Pons (tissue), 1 donor: ENCODE measurements around the gene LPAR1.
"Not testable (repeated sequence)": the region's sequence is repeated elsewhere in the genome, so short reads cannot be mapped to it uniquely, and the experiment has no call there.

Experiments
- DNase-seq: peaks from one replicate; pipeline ENCODE4 v3.0.0-alpha.2; 2016; ENCODE audit warnings: low spot score

LPAR1 gene, protein sequence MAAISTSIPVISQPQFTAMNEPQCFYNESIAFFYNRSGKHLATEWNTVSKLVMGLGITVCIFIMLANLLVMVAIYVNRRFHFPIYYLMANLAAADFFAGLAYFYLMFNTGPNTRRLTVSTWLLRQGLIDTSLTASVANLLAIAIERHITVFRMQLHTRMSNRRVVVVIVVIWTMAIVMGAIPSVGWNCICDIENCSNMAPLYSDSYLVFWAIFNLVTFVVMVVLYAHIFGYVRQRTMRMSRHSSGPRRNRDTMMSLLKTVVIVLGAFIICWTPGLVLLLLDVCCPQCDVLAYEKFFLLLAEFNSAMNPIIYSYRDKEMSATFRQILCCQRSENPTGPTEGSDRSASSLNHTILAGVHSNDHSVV

DNA sequence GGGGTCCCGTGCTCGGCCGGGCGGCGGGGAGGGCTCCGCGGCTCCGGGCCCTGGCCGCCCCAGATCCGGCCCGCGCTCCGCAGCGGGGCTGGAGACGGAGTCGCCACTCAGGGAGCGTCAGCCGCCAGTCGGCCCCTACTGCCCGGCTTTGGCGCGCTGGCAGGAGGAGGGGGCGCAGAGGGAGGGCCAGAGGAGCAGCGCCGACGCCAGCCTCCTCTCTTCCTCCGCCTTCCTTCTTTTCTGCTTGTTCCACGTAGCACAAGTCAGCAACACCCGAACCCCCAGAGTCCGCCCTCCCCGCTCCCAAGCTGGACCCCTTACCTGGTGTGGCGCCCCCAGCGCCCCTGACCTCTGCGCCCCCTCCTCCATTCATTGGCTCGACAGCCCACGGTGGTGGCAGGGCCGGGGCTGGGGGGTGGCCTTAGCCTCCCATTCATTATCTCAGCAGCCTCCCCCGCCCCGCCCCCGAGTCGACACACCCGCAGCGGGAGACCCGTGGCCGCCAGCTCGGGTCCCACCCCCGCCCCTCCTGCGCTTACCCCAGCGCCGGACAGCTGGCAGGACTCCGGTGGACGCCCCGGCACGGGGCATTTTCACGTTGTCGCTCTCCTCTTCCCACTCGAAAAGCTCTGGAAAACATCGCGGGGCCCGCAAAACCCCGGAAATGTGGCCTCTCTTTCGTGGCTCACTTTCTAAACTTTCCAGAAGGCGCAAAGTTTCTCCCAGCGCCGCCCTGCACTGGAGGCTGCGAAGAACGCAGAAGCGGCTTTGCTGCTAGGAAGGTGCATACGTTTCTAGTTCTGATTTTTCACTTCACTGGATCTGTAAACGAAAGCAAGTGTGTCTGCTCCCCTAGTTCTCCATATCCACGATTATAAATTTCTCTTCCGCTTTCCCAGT, at the start of gene LPAR1:
Gene LPAR1 (minus strand): TSS at position 140 of the 900 bp plus-strand sequence. CDS start 66,353 bp downstream, outside the sequence.
- peak; percentile 52 for DNase-seq

DNA sequence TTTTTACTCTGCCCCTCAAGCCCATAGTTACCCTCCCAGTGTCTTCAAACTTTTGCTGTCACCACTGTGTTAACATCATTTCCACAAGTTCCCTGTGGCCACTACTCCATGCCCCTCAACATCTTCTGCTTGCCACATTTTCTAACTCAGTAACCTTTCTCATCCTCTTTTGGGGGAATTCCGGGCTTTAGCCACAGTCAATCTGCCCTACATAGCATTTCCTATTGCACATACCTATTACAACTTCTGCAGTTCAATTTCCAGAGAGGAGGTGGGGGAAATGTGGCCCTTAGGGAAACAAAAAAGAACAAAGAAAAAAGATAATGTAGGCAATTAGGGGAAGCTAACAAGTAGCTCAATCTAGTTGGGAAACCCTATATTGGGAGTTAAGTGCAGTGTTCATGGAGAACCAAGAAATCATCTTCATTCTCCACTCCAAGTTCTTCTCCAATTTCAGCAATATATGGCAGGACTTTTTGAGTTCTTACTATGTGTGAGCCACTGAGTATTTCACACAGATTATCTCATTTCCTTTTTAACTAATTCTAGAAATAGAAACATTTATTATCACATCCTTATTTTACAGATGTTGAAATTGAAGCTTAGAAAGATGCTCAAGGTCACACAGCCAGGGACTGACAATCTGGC, 40.2 kb upstream of the LPAR1 start:
- DNase-seq, result no peak

DNA sequence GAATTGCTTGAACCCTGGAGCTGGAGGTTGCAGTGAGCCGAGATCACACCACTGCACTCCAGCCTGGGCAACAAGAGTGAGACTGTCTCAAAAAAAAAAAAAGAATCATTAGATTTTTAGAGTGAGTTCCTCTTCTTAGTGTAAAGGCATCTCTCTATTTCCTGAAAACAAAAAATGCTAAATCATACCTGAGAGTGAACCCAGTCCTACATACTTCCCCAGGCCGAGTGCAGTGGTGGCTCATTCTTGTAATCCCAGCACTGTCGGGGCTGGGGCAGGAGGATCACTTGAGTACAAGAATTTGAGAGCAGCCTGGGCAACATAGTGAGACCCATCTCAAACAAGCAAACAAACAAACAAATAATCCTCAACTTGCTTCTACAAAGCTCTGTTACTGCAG, 38.2 kb upstream of the LPAR1 start:
- DNase-seq, result no peak

DNA sequence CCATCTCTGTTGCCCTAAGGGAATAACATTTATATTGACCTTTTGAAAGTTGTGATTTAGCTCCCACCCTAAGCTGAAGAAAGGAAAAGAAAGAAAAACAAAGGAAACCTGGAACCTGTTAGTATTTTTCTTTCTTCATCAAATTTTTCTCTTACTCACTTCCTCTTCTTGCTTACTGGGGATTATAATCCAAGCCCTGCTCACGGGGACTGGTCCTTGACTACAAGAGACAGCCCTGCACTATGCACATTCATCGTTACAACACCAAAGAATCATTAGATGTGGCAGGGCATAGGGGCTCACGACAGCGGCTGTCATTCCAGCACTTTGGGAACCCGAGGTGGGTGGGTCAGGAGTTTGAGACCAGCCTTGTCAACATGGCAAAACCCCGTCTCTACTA, 37.8 kb upstream of the LPAR1 start:
- DNase-seq, result no peak

DNA sequence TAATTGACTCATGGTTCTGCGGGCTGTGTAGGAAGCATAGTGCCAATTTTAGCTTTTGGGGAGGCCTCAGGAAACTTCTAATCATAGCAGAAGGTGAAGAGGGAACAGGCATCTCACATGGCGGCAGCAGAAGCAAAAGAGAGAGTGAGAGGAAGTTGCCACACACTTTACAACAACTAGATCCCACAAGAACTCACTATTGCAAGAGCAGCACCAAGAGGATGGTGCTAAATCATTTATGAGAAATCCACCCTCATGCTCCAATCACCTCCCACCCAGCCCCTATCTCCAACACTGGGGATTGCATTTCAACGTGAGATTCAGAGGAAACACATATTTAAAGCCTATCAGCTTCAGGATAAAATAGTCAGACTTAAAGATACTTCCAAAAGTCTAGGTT, 36.1 kb upstream of the LPAR1 start:
- no peak for DNase-seq

DNA sequence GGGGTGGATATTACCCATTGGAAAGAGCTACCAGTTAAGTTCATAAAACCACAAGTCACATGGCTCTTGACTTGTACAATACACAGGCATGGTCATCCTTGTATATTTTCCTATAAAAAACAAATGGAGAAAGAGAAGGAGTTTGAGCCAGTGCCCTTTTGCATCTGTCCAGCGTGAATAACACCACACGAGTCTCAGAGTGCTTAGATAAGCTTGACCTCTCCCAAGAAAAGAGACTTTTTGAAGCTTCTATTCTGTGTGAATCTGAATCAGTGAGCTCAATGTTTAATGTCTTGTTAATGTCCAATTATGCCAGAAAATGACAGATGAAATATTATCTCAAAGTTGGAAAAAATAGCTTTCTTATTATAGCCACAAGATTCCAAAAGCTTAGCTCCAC, 30.9 kb upstream of the LPAR1 start:
- DNase-seq, result no peak

DNA sequence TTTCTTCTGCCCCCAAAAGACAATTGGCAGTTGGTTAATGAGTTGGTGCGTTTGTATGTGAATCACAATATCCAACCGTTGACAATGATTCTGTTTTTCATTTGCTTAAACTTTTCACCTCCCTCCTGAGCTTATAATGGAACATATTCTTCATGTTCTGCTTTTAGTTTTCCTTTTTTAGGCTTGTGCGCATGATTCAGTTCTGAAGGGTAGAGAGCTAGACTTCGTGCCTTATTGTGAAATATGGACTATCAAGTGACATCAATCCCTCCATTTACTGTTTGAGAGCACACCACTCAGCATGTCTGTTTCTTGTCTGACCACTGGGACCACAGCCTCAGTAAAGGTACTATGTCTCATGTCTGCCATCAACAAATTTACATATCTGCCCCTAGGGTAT, 30.5 kb upstream of the LPAR1 start:
- peak; percentile 41 for DNase-seq

DNA sequence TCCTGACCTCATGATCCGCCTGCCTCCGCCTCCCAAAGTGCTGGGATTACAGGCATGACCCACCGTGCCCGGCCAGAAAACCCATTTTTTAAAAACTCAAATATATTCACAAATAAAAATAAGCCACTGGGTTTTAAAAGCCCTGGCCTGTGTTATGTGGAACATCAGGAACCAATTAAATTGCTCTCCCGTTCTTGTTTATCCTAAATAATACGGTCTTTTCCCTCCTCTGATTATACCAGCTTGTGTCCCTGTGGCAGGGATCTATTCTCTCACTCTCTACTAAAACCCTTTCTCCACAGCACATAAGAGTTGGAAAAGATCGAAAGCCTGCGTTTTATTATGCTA, 30.1 kb upstream of the LPAR1 start:
- no peak for DNase-seq

DNA sequence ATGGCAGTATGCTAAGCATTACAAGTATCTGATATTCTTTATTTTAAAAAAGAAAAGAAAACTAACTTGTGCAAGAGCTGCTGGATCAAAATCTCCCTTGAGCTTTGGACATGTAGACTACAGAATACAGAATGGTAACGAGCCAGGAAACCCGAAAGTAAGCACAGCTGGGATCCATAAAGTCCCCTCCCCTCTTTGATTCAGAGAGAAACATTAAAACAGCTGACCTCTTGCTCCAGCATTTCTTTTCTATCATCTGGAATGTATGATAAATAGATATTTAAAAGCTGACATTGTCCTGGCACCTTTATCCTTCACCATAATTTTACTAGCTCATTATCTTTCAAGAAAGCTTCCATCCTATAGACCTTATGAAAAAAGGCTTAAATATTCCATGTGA, 28.2 kb upstream of the LPAR1 start:
- DNase-seq, result no peak

DNA sequence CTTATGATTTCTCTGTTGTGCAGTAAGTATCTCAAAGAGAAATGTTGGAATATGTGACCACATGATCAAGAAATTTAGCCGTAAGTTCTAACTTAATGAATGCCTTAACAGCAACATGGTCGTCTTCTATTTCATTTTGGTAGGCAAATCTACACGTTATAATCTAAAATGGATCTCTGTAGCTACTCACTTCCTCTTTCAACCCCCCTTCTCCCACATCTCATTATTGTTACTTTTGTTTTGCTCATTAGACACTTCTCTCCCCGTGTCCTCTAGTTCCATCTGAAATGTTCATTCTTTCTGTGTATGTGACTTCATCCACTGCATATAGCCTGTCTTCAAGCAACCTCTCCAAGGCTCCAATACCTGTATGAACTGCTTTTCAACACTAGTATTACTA, 27.1 kb upstream of the LPAR1 start:
- no peak for DNase-seq

DNA sequence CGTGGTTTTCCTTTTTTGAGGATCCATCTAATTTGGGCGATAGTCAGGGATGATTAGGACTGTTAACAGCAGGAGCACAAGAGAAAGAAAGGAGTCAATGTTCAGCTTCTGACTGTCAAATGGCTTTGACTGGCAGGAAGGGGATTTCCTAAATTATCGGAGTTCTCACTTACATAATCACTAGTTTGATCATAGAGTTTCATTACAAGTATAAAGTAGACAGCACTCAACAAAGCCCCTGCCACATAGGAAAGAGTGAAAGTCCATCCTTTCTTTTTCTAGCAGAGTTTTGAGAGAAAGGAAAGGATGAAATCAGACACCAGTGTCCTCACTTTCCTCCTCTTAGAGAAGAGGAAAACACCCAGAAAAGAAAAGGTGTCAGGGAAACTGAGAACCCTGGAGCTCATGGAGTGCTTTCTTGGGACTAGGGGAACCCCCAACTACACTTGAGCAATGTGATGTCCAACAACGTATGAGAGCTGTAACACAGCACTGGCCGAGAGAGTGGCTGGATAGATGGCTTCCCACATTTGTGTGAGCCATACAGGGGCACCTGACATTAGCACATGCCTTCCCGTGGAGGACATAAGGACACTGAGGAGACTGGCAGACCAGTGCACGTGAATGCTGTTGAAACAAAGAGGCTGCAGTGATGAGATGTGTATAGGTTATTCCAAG, 26.0 kb upstream of the LPAR1 start:
- DNase-seq, result no peak

DNA sequence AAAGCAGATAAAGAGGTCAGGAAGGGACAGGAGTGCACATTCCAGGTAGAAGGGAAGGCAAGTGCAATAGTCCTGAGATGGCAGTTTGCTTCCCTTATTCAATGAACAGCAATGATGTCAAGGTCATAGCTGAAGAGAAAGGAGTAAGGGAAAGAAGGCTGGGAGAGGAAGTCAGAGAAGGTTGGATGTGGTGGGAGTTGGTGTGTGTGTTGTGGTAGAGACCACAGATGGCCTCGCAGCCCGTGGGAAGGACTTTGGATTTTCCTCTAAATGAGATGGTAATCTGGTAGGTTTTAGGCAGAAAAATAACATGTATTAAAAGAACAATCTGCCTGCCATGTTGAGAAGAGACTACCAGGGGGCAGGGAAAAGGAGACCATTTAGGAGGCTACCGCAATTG, 25.1 kb upstream of the LPAR1 start:
- no peak for DNase-seq

DNA sequence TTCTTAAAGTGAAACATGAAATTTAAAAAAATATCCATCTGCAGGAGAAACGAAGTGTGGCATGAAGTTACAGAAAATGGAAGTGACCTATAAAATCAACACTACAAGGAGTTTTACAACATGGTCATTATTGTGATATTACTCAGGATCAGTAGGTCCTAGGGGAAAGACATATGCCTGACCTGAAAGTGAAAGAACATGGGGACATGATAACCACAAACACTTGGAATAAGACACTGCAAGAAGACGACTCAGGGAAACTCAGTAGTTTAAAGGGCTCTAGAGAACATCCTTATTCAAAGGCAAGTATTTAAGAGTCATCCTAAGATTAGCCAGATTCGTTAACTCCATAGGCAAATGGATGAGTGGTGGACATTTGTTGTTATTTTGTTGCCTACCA, 19.9 kb upstream of the LPAR1 start:
- DNase-seq, result no peak

DNA sequence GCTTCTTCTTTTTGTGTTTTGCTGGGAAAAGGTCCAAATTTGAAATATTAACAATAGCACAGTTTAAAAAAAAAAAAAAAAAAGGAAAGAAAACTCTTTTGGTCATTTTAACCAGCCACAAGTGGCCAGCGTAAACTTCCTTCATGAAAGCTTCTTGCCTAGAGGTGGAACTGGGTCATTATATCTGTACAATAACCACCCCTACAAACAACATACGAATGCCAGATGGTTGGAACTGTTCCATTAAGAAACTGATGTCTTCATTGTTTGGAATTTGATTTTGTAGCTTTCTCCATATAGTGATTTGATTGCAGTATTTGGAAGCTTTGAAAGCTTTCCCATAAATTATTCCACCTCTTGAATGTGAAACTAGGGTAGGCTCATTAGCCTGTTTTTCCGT, 18.3 kb upstream of the LPAR1 start:
- no peak for DNase-seq

DNA sequence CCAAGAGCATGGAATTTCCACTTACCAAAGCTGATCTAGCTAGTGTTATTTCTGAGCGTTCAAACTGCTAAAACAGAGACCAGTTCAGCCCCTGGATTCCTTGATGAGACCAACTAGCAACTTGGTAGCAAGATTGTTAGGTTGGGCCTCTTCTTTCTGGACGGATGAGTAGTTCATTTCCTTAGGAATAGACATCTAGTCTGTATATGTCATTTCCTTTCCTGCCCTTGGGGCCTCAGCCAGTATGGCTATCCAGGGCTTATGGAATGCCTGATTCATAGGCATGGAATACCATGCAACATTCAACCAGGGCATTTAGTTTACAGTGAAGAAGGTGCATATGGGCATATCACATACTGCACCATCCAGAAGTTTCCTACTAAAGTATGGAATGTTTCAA, 14.5 kb upstream of the LPAR1 start:
- no peak for DNase-seq

DNA sequence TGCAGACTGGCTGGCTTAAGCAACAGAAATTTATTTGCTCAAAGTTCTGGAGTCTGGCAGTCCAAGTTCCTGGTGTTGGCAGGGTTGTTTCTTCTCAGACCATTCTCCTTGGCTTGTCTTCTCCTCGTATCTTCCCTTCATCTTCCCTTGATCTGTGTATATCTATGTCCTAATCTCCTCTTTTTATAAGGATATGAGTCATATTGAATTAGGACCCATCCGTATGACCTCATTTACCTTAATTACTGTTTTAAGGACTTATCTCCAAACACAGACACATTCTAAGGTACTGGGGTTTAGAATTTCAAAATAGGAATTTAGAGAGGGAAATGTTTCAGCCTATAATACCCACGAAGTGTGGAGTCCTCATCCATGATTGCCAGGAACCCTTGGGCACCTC, 13.1 kb upstream of the LPAR1 start:
- no peak for DNase-seq

DNA sequence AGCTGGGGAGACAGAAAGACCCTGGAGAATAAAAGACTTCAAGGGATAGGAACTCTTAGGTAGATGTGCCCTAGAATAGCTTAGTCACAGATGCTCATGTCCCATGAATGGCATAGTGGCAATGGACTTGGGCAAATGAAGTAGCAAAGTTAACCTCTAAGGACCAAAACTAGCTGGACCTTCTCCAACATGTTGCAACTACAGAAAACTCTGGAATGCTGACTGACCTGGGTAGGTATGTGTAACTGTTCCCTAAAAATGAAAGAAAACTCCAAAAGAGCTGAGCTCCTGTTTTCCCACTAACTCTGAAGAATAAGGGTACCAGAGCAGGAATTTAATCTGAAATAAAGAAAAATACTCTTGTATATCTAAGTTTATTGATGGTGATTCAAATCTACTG, 12.5 kb upstream of the LPAR1 start:
- no peak for DNase-seq

DNA sequence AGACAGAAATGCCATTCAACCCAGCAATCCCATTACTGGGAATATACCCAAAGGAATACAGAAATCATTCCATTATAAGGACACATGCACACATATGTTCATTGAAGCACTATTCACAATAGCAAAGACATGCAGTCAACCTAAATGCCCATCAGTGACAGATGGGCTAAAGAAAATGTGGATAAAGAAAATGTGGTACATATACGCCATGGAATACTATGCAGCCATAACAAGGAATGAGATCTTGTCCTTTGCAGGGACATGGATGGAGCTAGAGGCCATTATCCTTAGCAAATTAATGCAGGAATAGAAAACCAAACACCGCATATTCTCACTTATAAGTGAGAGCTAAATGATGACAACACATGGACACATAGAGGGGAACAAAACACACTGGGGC, 9.0 kb upstream of the LPAR1 start:
- not testable (repeated sequence) for DNase-seq

DNA sequence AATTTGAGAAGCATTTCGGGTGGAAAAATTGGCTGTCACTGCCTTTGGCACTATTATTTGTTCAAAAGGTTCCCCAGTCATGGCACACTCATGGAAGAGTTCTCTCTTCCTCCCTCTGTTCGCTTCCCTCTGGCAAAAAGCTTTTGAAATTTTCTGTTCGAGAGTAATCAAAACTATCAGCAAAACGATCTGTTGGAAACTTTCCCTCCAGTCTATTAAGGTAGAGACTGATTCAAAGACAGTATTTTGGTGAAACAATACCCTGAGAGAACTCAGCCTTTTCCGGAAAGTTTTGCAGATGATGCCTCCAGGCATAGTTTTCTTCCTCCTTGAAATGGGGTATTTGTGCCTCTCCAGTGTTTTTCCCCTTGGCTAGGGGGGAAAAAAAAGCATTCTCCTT, 3.6 kb upstream of the LPAR1 start:
- DNase-seq, result no peak

DNA sequence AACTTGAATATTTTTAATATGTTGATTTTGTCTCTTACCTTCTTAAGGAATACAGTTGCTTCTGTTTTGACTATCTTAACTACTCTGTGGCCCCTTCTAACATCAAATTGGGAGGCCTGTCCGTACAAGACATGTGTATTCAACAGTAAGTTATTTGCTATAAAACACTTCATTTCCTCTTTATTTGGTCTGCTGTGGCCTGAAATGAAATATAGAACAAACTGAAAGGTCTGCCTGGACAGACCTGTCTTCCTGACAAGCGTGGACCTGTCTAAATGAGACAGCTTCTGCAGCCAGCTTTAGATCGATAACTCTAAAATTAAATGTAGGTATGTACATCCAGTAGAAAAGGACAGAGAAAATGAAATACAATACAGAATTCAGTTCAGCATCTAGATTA, 2.2 kb upstream of the LPAR1 start:
- DNase-seq, result no peak

DNA sequence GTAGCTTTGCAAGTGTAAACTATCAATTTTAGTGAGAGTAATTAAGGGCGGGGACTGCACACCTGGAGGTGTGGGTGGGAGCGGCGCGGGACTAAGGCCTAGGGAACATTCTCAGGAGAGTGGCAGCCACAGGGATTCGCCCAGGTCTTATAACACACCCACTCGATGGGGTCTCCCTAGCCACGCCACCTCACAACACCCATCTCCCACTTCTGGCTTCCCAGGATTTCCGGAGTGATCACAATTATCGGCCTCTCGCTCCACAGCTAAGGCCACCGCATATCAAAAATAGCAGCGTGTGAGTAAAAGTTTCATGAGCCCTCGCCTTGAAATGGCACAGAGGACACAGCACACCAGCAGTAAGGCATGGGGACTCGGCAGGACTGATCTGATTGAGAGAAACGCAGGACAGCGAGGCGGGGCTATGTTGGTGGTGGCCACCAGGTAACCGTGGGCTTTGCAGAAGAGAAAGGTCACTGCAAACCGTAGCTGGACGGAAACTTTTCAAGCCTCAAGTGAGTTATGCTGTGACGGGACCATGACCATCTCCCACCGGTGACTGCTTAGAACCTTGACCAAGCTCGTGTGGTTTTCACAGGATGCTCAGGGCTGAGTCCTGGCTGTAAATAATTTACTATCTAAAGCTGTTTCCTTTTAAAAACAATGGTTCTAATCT, 1.1 kb upstream of the LPAR1 start:
- no peak for DNase-seq
